HEK293T (cell line): Measurements from ENCODE around the gene HACE1.

ENCODE experiments used
- BHLHE40 ChIP-seq: fragments of 450-650 bp; IDR thresholded peaks from 2 replicates; pipeline ENCODE4 v1.6.1; 2016; ENCODE audit warnings: mild to moderate bottlenecking, moderate library complexity, borderline replicate concordance
- FOXK2 ChIP-seq: fragments of 450-650 bp; IDR thresholded peaks from 2 replicates; pipeline ENCODE4 v1.6.1; 2016; ENCODE audit warnings: mild to moderate bottlenecking
- HDGF ChIP-seq: fragments of 450-650 bp; IDR thresholded peaks from 2 replicates; pipeline ENCODE4 v1.6.1; 2017; ENCODE audit warnings: antibody characterized with exemption, borderline replicate concordance
- L3MBTL2 ChIP-seq: fragments of 450-650 bp; conservative IDR thresholded peaks from 2 replicates; pipeline ENCODE4 v1.6.1; 2016; ENCODE audit warnings: mild to moderate bottlenecking
- LEF1 ChIP-seq: fragments of 450-650 bp; IDR thresholded peaks from 2 replicates; pipeline ENCODE4 v1.6.1; 2017; ENCODE audit warnings: mild to moderate bottlenecking, borderline replicate concordance
- SP1 ChIP-seq: fragments of 450-650 bp; IDR thresholded peaks from 2 replicates; pipeline ENCODE4 v1.6.1; 2017
- SUZ12 ChIP-seq: fragments of 450-650 bp; IDR thresholded peaks from 2 replicates; pipeline ENCODE4 v1.6.1; 2016; ENCODE audit warnings: mild to moderate bottlenecking
- TARDBP ChIP-seq: fragments of 450-650 bp; IDR thresholded peaks from 2 replicates; pipeline ENCODE4 v1.6.1; 2016
- ZNF384 ChIP-seq: fragments of 450-650 bp; IDR thresholded peaks from 2 replicates; pipeline ENCODE4 v1.6.1; 2016

- TF ChIP-seq SP1 (no peak), LEF1 (no peak), TARDBP (no peak), BHLHE40 (no peak), SUZ12 (no peak), FOXK2 (no peak), L3MBTL2 (no peak), ZNF384 (no peak), HDGF (no peak)
These were observed 148.3 kb downstream of the HACE1 start for GRCh38 chr6:104711371-104711770.
